ENCODE results near the gene PLD6.
"Not testable (repeated sequence)": the region's sequence is repeated elsewhere in the genome, so short reads cannot be mapped to it uniquely, and the experiment has no call there.

The PLD6 gene

GRCh38 chr17:17206124-17206912 is at the start of gene PLD6:
TSS of gene PLD6 (minus strand) at chr17:17206333. CDS start at chr17:17206286, 47 bp downstream.
- Histone ChIP-seq H3K4me1 (ENCODE audit: control insufficient read depth, low read depth, low read length) (no peaks in the 10 kb centered on the region), H3K27me3 (ENCODE audit: control insufficient read depth, insufficient read depth, low read length) (no peaks in the 10 kb centered on the region), H3K4me3 (ENCODE audit: low read length) (no peak within 1 kb of the TSS), H3K9me3 (ENCODE audit: control insufficient read depth, low read depth, low read length) (no peaks in the 10 kb centered on the region), H3K27ac (ENCODE audit: low read length) (no peak within 1 kb of the TSS), H3K9ac (ENCODE audit: low read length) (no peak within 1 kb of the TSS), H3K36me3 (ENCODE audit: control insufficient read depth, low read depth, low read length) (no peaks in the 10 kb centered on the region)

- not testable (repeated sequence) for H3K9ac ChIP-seq (ENCODE audit: low read length); H3K4me3 ChIP-seq (ENCODE audit: low read length); H3K27ac ChIP-seq (ENCODE audit: low read length); H3K27me3 ChIP-seq (ENCODE audit: control insufficient read depth, insufficient read depth, low read length); H3K9me3 ChIP-seq (ENCODE audit: control insufficient read depth, low read depth, low read length); H3K4me1 ChIP-seq (ENCODE audit: control insufficient read depth, low read depth, low read length)
- H3K36me3 ChIP-seq (ENCODE audit: control insufficient read depth, low read depth, low read length), result peaks cover 75% of the 10 kb centered on the region
Measured at GRCh38 chr17:17255689-17256088, 49.6 kb upstream of the PLD6 start.

- Histone ChIP-seq H3K4me1 (ENCODE audit: control insufficient read depth, low read depth, low read length) (no peaks in the 10 kb centered on the region), H3K9ac (ENCODE audit: low read length) (no peak overlapping the region), H3K4me3 (ENCODE audit: low read length) (no peak overlapping the region), H3K9me3 (ENCODE audit: control insufficient read depth, low read depth, low read length) (no peaks in the 10 kb centered on the region), H3K27me3 (ENCODE audit: control insufficient read depth, insufficient read depth, low read length) (no peaks in the 10 kb centered on the region), H3K36me3 (ENCODE audit: control insufficient read depth, low read depth, low read length) (peaks cover 62% of the 10 kb centered on the region), H3K27ac (ENCODE audit: low read length) (no peak overlapping the region)
Measured at GRCh38 chr17:17254036-17254435, 47.9 kb upstream of the PLD6 start.

- Histone ChIP-seq H3K9me3 (ENCODE audit: control insufficient read depth, low read depth, low read length) (no peaks in the 10 kb centered on the region), H3K4me1 (ENCODE audit: control insufficient read depth, low read depth, low read length) (no peaks in the 10 kb centered on the region), H3K36me3 (ENCODE audit: control insufficient read depth, low read depth, low read length) (peaks cover 62% of the 10 kb centered on the region), H3K4me3 (ENCODE audit: low read length) (no peak overlapping the region), H3K27ac (ENCODE audit: low read length) (no peak overlapping the region), H3K27me3 (ENCODE audit: control insufficient read depth, insufficient read depth, low read length) (no peaks in the 10 kb centered on the region), H3K9ac (ENCODE audit: low read length) (no peak overlapping the region)
Measured at GRCh38 chr17:17253406-17253805, 47.3 kb upstream of the PLD6 start.

GRCh38 chr17:17252149-17252661 is 46.1 kb upstream of the PLD6 start:
- peaks cover 66% of the 10 kb centered on the region for H3K36me3 ChIP-seq (ENCODE audit: control insufficient read depth, low read depth, low read length)
- H3K4me3 ChIP-seq (ENCODE audit: low read length), result no peak overlapping the region
- H3K27me3 ChIP-seq (ENCODE audit: control insufficient read depth, insufficient read depth, low read length), result no peaks in the 10 kb centered on the region
- no peaks in the 10 kb centered on the region for H3K9me3 ChIP-seq (ENCODE audit: control insufficient read depth, low read depth, low read length)
- H3K9ac ChIP-seq (ENCODE audit: low read length), result no peak overlapping the region
- H3K4me1 ChIP-seq (ENCODE audit: control insufficient read depth, low read depth, low read length), result no peaks in the 10 kb centered on the region
- no peak overlapping the region for H3K27ac ChIP-seq (ENCODE audit: low read length)

- Histone ChIP-seq H3K9me3 (ENCODE audit: control insufficient read depth, low read depth, low read length) (no peaks in the 10 kb centered on the region), H3K4me1 (ENCODE audit: control insufficient read depth, low read depth, low read length) (no peaks in the 10 kb centered on the region), H3K36me3 (ENCODE audit: control insufficient read depth, low read depth, low read length) (peaks cover 42% of the 10 kb centered on the region), H3K27ac (ENCODE audit: low read length) (no peak overlapping the region), H3K27me3 (ENCODE audit: control insufficient read depth, insufficient read depth, low read length) (no peaks in the 10 kb centered on the region), H3K4me3 (ENCODE audit: low read length) (no peak overlapping the region), H3K9ac (ENCODE audit: low read length) (no peak overlapping the region)
Measured at GRCh38 chr17:17246879-17247278, 40.7 kb upstream of the PLD6 start.

- peaks cover 28% of the 10 kb centered on the region for H3K36me3 ChIP-seq (ENCODE audit: control insufficient read depth, low read depth, low read length)
- H3K27ac ChIP-seq (ENCODE audit: low read length), result no peak overlapping the region
- no peaks in the 10 kb centered on the region for H3K27me3 ChIP-seq (ENCODE audit: control insufficient read depth, insufficient read depth, low read length)
- no peaks in the 10 kb centered on the region for H3K4me1 ChIP-seq (ENCODE audit: control insufficient read depth, low read depth, low read length)
- H3K4me3 ChIP-seq (ENCODE audit: low read length), result no peak overlapping the region
- no peaks in the 10 kb centered on the region for H3K9me3 ChIP-seq (ENCODE audit: control insufficient read depth, low read depth, low read length)
- no peak overlapping the region for H3K9ac ChIP-seq (ENCODE audit: low read length)
Measured at GRCh38 chr17:17243163-17243562, 37.0 kb upstream of the PLD6 start.

- peaks cover 19% of the 10 kb centered on the region for H3K36me3 ChIP-seq (ENCODE audit: control insufficient read depth, low read depth, low read length)
- no peaks in the 10 kb centered on the region for H3K4me1 ChIP-seq (ENCODE audit: control insufficient read depth, low read depth, low read length)
- no peak overlapping the region for H3K9ac ChIP-seq (ENCODE audit: low read length)
- no peak overlapping the region for H3K27ac ChIP-seq (ENCODE audit: low read length)
- no peaks in the 10 kb centered on the region for H3K27me3 ChIP-seq (ENCODE audit: control insufficient read depth, insufficient read depth, low read length)
- no peaks in the 10 kb centered on the region for H3K9me3 ChIP-seq (ENCODE audit: control insufficient read depth, low read depth, low read length)
- H3K4me3 ChIP-seq (ENCODE audit: low read length), result no peak overlapping the region
Measured at GRCh38 chr17:17242246-17242645, 36.1 kb upstream of the PLD6 start.

GRCh38 chr17:17241656-17242055 is 35.5 kb upstream of the PLD6 start:
- Histone ChIP-seq H3K27me3 (ENCODE audit: control insufficient read depth, insufficient read depth, low read length) (no peaks in the 10 kb centered on the region), H3K9me3 (ENCODE audit: control insufficient read depth, low read depth, low read length) (no peaks in the 10 kb centered on the region), H3K4me1 (ENCODE audit: control insufficient read depth, low read depth, low read length) (no peaks in the 10 kb centered on the region), H3K27ac (ENCODE audit: low read length) (no peak overlapping the region), H3K9ac (ENCODE audit: low read length) (no peak overlapping the region), H3K4me3 (ENCODE audit: low read length) (no peak overlapping the region), H3K36me3 (ENCODE audit: control insufficient read depth, low read depth, low read length) (peaks cover 13% of the 10 kb centered on the region)

GRCh38 chr17:17239832-17240231 is 33.7 kb upstream of the PLD6 start:
- Histone ChIP-seq H3K27ac (ENCODE audit: low read length) (no peak overlapping the region), H3K9ac (ENCODE audit: low read length) (no peak overlapping the region), H3K4me3 (ENCODE audit: low read length) (no peak overlapping the region), H3K4me1 (ENCODE audit: control insufficient read depth, low read depth, low read length) (peaks cover 9% of the 10 kb centered on the region), H3K9me3 (ENCODE audit: control insufficient read depth, low read depth, low read length) (no peaks in the 10 kb centered on the region), H3K36me3 (ENCODE audit: control insufficient read depth, low read depth, low read length) (no peaks in the 10 kb centered on the region), H3K27me3 (ENCODE audit: control insufficient read depth, insufficient read depth, low read length) (no peaks in the 10 kb centered on the region)

GRCh38 chr17:17237026-17237799 is 31.1 kb upstream of the PLD6 start, which contains the start of gene FLCN:
TSS of gene FLCN (minus strand) at chr17:17237168. CDS start at chr17:17228137, 9,031 bp downstream.
- H3K9ac ChIP-seq (ENCODE audit: low read length), result peak within 1 kb of the TSS; percentile 96
- no peaks in the 10 kb centered on the region for H3K27me3 ChIP-seq (ENCODE audit: control insufficient read depth, insufficient read depth, low read length)
- H3K36me3 ChIP-seq (ENCODE audit: control insufficient read depth, low read depth, low read length), result peaks cover 5% of the 10 kb centered on the region
- no peaks in the 10 kb centered on the region for H3K9me3 ChIP-seq (ENCODE audit: control insufficient read depth, low read depth, low read length)
- peak within 1 kb of the TSS; percentile 97 for H3K4me3 ChIP-seq (ENCODE audit: low read length)
- H3K27ac ChIP-seq (ENCODE audit: low read length), result peak within 1 kb of the TSS; percentile 100
- peaks cover 9% of the 10 kb centered on the region for H3K4me1 ChIP-seq (ENCODE audit: control insufficient read depth, low read depth, low read length)
